NCI-H1105 (cell line): ENCODE data around the gene MPL.
A peak's percentile ranks its signal among the peaks of the same experiment; 100 is the strongest.

Experiments
- DNase-seq: peaks from one replicate; lab custom pipeline; 2025; lab: John Stamatoyannopoulos, UW

MPL gene

GRCh38 chr1:43325381-43325780, 12.2 kb upstream of the MPL start:
- DNase-seq = no peak

- no peak for DNase-seq
Observed at GRCh38 chr1:43327549-43328292, 9.9 kb upstream of the MPL start.

- no peak for DNase-seq
Observed at GRCh38 chr1:43329995-43330751, 7.4 kb upstream of the MPL start.

GRCh38 chr1:43331688-43332087, 5.9 kb upstream of the MPL start:
- DNase-seq = no peak

- no peak for DNase-seq
Observed at GRCh38 chr1:43334453-43335205, 3.0 kb upstream of the MPL start.

- DNase-seq = no peak
Observed at GRCh38 chr1:43338001-43338400, 383 bp downstream of the MPL start.

GRCh38 chr1:43339584-43340232, 2.1 kb downstream of the MPL start:
- no peak for DNase-seq

GRCh38 chr1:43340559-43340958, 2.9 kb downstream of the MPL start:
- DNase-seq = no peak

- DNase-seq = no peak
Observed at GRCh38 chr1:43344267-43344850, 6.7 kb downstream of the MPL start.

GRCh38 chr1:43345120-43345519, 7.5 kb downstream of the MPL start:
- DNase-seq = no peak

GRCh38 chr1:43346636-43347035, 9.0 kb downstream of the MPL start:
- DNase-seq = no peak

- DNase-seq = peak; percentile 84
Observed at GRCh38 chr1:43348343-43348808, 10.8 kb downstream of the MPL start.

- peak; percentile 97 for DNase-seq
Observed at GRCh38 chr1:43348809-43349593, 11.4 kb downstream of the MPL start.

GRCh38 chr1:43349594-43350306, 12.1 kb downstream of the MPL start:
- no peak for DNase-seq

- DNase-seq = no peak
Observed at GRCh38 chr1:43350976-43351375, 13.4 kb downstream of the MPL start.

GRCh38 chr1:43351421-43352350, 14.1 kb downstream of the MPL start:
- DNase-seq = no peak

- no peak for DNase-seq
Observed at GRCh38 chr1:43352351-43352705, 14.7 kb downstream of the MPL start.

GRCh38 chr1:43352881-43353280, 15.3 kb downstream of the MPL start:
- DNase-seq = no peak

GRCh38 chr1:43354471-43354870, 16.9 kb downstream of the MPL start:
- no peak for DNase-seq
